GM08714 (cell line): Measurements from ENCODE around the gene MBNL3.

Experiments used
- H3K4me3 ChIP-seq: fragments of 200-500 bp; sonication (Bioruptor generic); 2 replicates; pipeline ENCODE4 v1.5.1; 2014; ENCODE audit warnings: mild to moderate bottlenecking, low read length, inconsistent platforms
- ZNF274 ChIP-seq: IDR thresholded peaks from 2 replicates; pipeline ENCODE4 v1.6.1; 2012; ENCODE audit warnings: mild to moderate bottlenecking, low read depth, low read length

MBNL3 gene

GRCh38 chrX:132488180-132488705, 595 bp downstream of the MBNL3 start:
- no peak for TF ChIP-seq ZNF274
- H3K4me3 ChIP-seq = peak overlapping the region; percentile 77

GRCh38 chrX:132486599-132487178, 2.1 kb downstream of the MBNL3 start:
- TF ChIP-seq ZNF274 = no peak
- peak overlapping the region; percentile 77; the same call in 1 of the 2 replicates for H3K4me3 ChIP-seq

GRCh38 chrX:132483951-132484350, 4.9 kb downstream of the MBNL3 start:
- TF ChIP-seq ZNF274 = no peak
- H3K4me3 ChIP-seq = no peak overlapping the region

- no peak for TF ChIP-seq ZNF274
- H3K4me3 ChIP-seq = no peak overlapping the region
Observed at GRCh38 chrX:132483488-132483887, 5.3 kb downstream of the MBNL3 start.

- H3K4me3 ChIP-seq = no peak overlapping the region
- TF ChIP-seq ZNF274 = no peak
Observed at GRCh38 chrX:132482632-132483031, 6.2 kb downstream of the MBNL3 start.

- no peak overlapping the region for H3K4me3 ChIP-seq
- no peak for TF ChIP-seq ZNF274
Observed at GRCh38 chrX:132481449-132481848, 7.4 kb downstream of the MBNL3 start.

GRCh38 chrX:132480581-132481203, 8.1 kb downstream of the MBNL3 start:
- peak overlapping the region; percentile 59; the same call in 1 of the 2 replicates for H3K4me3 ChIP-seq
- TF ChIP-seq ZNF274 = no peak

GRCh38 chrX:132474544-132475248, 14.1 kb downstream of the MBNL3 start:
- TF ChIP-seq ZNF274 = no peak
- H3K4me3 ChIP-seq = no peak overlapping the region

- H3K4me3 ChIP-seq = no peak overlapping the region
- no peak for TF ChIP-seq ZNF274
Observed at GRCh38 chrX:132472397-132472796, 16.4 kb downstream of the MBNL3 start.

- no peak overlapping the region for H3K4me3 ChIP-seq
- no peak for TF ChIP-seq ZNF274
Observed at GRCh38 chrX:132470831-132471230, 18.0 kb downstream of the MBNL3 start.

- no peak overlapping the region for H3K4me3 ChIP-seq
- TF ChIP-seq ZNF274 = no peak
Observed at GRCh38 chrX:132470179-132470578, 18.7 kb downstream of the MBNL3 start.

- no peak for TF ChIP-seq ZNF274
- H3K4me3 ChIP-seq = no peak overlapping the region
Observed at GRCh38 chrX:132468454-132468853, 20.4 kb downstream of the MBNL3 start.

GRCh38 chrX:132467989-132468388, 20.8 kb downstream of the MBNL3 start:
- H3K4me3 ChIP-seq = no peak overlapping the region
- TF ChIP-seq ZNF274 = no peak

- no peak overlapping the region for H3K4me3 ChIP-seq
- no peak for TF ChIP-seq ZNF274
Observed at GRCh38 chrX:132467026-132467425, 21.8 kb downstream of the MBNL3 start.

- TF ChIP-seq ZNF274 = no peak
- no peak overlapping the region for H3K4me3 ChIP-seq
Observed at GRCh38 chrX:132463411-132463810, 25.4 kb downstream of the MBNL3 start.
